ENCODE results near the gene ENG.

Gene ENG

DNA sequence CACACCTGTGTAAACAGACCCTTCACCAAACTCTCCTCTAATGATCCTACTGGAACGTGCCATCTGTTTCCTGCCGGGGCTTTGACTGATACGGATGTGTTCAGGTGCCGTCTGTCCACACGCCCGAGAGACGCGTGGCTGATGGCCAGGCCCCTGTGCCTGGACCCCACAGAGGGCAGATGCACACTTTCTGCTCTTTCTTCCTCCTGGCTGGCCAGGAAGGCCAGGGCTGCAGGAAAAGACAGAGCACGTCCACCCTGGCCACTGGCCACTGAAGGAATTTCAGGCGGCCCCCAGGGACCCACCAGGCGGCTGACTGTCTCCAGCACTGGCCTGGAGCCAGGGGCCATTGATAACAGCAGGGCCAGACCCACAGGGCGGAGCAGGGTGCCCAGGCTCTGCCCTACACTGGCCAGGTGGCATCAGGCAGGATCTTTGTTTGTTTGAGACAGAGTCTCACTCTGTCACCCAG lies 3.6 kb upstream of the ENG start:
- Histone ChIP-seq H3K36me3 (ENCODE audit: control insufficient read depth, low read length) (no peaks in the 10 kb centered on the region), H3K4me1 (ENCODE audit: control insufficient read depth, low read length) (peaks cover 20% of the 10 kb centered on the region), H3K4me3 (ENCODE audit: low read length) (no peak overlapping the region), H3K27ac (ENCODE audit: low read depth, low read length) (no peak overlapping the region), H3K9me3 (ENCODE audit: control insufficient read depth, insufficient read depth, low read length) (no peaks in the 10 kb centered on the region), H3K4me2 (ENCODE audit: low read length) (no peak overlapping the region), H3K27me3 (ENCODE audit: control insufficient read depth, low read length) (peaks cover 6% of the 10 kb centered on the region; the same call in 1 of the 2 replicates), H4K20me1 (ENCODE audit: control insufficient read depth, insufficient read depth, low read depth, low read length) (no peaks in the 10 kb centered on the region), H3K79me2 (ENCODE audit: control insufficient read depth, low read length) (no peaks in the 10 kb centered on the region), H3K9me2 (replicated peaks; ENCODE audit: control insufficient read depth, low read length) (no peaks in the 10 kb centered on the region), H3F3A (ENCODE audit: control insufficient read depth, insufficient read depth) (peaks cover 11% of the 10 kb centered on the region)
- no peak for TF ChIP-seq EZH2phosphoT487 (IDR thresholded peaks at IDR 0.05; ENCODE audit: borderline replicate concordance, low read length)
- TF ChIP-seq CTCF (IDR thresholded peaks at IDR 0.05; ENCODE audit: low read depth, low read length, poor library complexity, severe bottlenecking), result no peak

GRCh38 chr9:127857278-127857677 lies 2.8 kb upstream of the ENG start:
- no peaks in the 10 kb centered on the region for H3K9me2 ChIP-seq (replicated peaks; ENCODE audit: control insufficient read depth, low read length)
- H3K36me3 ChIP-seq (ENCODE audit: control insufficient read depth, low read length), result no peaks in the 10 kb centered on the region
- peaks cover 5% of the 10 kb centered on the region for H3F3A ChIP-seq (ENCODE audit: control insufficient read depth, insufficient read depth)
- H3K4me2 ChIP-seq (ENCODE audit: low read length), result no peak overlapping the region
- peaks cover 12% of the 10 kb centered on the region for H3K4me1 ChIP-seq (ENCODE audit: control insufficient read depth, low read length)
- H3K27ac ChIP-seq (ENCODE audit: low read depth, low read length), result no peak overlapping the region
- no peaks in the 10 kb centered on the region for H3K79me2 ChIP-seq (ENCODE audit: control insufficient read depth, low read length)
- H3K4me3 ChIP-seq (ENCODE audit: low read length), result no peak overlapping the region
- no peaks in the 10 kb centered on the region for H4K20me1 ChIP-seq (ENCODE audit: control insufficient read depth, insufficient read depth, low read depth, low read length)
- TF ChIP-seq CTCF (IDR thresholded peaks at IDR 0.05; ENCODE audit: low read depth, low read length, poor library complexity, severe bottlenecking), result no peak
- TF ChIP-seq EZH2phosphoT487 (IDR thresholded peaks at IDR 0.05; ENCODE audit: borderline replicate concordance, low read length), result no peak
- no peaks in the 10 kb centered on the region for H3K9me3 ChIP-seq (ENCODE audit: control insufficient read depth, insufficient read depth, low read length)
- H3K27me3 ChIP-seq (ENCODE audit: control insufficient read depth, low read length), result peaks cover 6% of the 10 kb centered on the region; the same call in 1 of the 2 replicates

DNA sequence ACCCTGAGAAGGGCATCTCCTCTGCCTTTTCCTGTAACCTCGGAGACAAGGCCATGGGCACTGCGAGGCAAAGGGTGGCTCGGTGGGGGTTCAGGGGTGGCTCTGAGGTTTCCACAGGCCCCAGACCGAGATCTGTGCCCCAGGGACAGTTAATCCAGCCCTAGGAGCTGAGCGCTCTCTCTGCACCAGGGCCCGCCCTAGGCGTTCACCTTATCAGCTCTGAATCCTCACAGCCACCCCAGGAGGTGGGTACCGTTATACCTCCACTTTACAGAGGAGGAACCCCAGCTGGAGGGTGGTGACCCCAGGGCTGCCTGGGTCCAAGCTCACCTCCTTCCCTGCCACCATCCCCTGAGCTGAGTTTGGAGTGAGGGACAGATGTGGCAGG lies 2.3 kb upstream of the ENG start:
- Histone ChIP-seq H4K20me1 (ENCODE audit: control insufficient read depth, insufficient read depth, low read depth, low read length) (no peaks in the 10 kb centered on the region), H3K79me2 (ENCODE audit: control insufficient read depth, low read length) (no peaks in the 10 kb centered on the region), H3K4me1 (ENCODE audit: control insufficient read depth, low read length) (peaks cover 7% of the 10 kb centered on the region), H3K9me2 (replicated peaks; ENCODE audit: control insufficient read depth, low read length) (no peaks in the 10 kb centered on the region), H3K9me3 (ENCODE audit: control insufficient read depth, insufficient read depth, low read length) (no peaks in the 10 kb centered on the region), H3F3A (ENCODE audit: control insufficient read depth, insufficient read depth) (peaks cover 2% of the 10 kb centered on the region), H3K4me3 (ENCODE audit: low read length) (no peak overlapping the region), H3K4me2 (ENCODE audit: low read length) (no peak overlapping the region), H3K27me3 (ENCODE audit: control insufficient read depth, low read length) (peaks cover 6% of the 10 kb centered on the region; the same call in 1 of the 2 replicates), H3K27ac (ENCODE audit: low read depth, low read length) (no peak overlapping the region), H3K36me3 (ENCODE audit: control insufficient read depth, low read length) (no peaks in the 10 kb centered on the region)
- TF ChIP-seq CTCF (IDR thresholded peaks at IDR 0.05; ENCODE audit: low read depth, low read length, poor library complexity, severe bottlenecking) (no peak), EZH2phosphoT487 (IDR thresholded peaks at IDR 0.05; ENCODE audit: borderline replicate concordance, low read length) (no peak)

Measured in DOHH2 (cell line).